ENCODE data around the gene CNNM3. TPM values are rescaled to one million over a fixed set of nuclear protein-coding genes. Genes with fewer than 3 reads are reported as not detected.

The CNNM3 gene
- total RNA-seq, 1 donor from 2014 or later: 13.5 TPM

GRCh38 chr2:96869822-96870625, 54.0 kb downstream of the CNNM3 start, which contains the start of gene SEMA4C:
SEMA4C (minus strand) TSS chr2:96870080; CDS start chr2:96867886, 2,194 bp downstream.
- peak; percentile 56 for ATAC-seq (ENCODE audit: poor library complexity)
- intact Hi-C loops (cut with DNase I): loop anchor here (2.0 kb wide), 1 partner anchor 39 kb away; no protein-coding TSS in a partner anchor
- peak; percentile 81 for DNase-seq

GRCh38 chr2:96870626-96871255, 54.7 kb downstream of the CNNM3 start:
- ATAC-seq (ENCODE audit: poor library complexity) (no peak), DNase-seq (peak; percentile 74)
- intact Hi-C loops (cut with DNase I): no loop called here

- intact Hi-C loops (cut with DNase I): no loop called here
- ATAC-seq (ENCODE audit: poor library complexity): no peak
- DNase-seq: no peak
Measured at GRCh38 chr2:96872591-96873349, 56.7 kb downstream of the CNNM3 start.

GRCh38 chr2:96873651-96874096, 57.6 kb downstream of the CNNM3 start:
- DNase-seq: peak; percentile 83
- ATAC-seq (ENCODE audit: poor library complexity): no peak
- intact Hi-C loops (cut with DNase I): no loop called here

GRCh38 chr2:96874198-96874831, 58.2 kb downstream of the CNNM3 start:
- DNase-seq (no peak), ATAC-seq (ENCODE audit: poor library complexity) (no peak)
- intact Hi-C loops (cut with DNase I): no loop called here

- intact Hi-C loops (cut with DNase I): no loop called here
- no peak for ATAC-seq (ENCODE audit: poor library complexity)
- DNase-seq: no peak
Measured at GRCh38 chr2:96875498-96876268, 59.6 kb downstream of the CNNM3 start.

GRCh38 chr2:96876269-96877041, 60.4 kb downstream of the CNNM3 start:
- intact Hi-C loops (cut with DNase I): no loop called here
- no peak for ATAC-seq (ENCODE audit: poor library complexity)
- DNase-seq: no peak

GRCh38 chr2:96877042-96877451, 61.0 kb downstream of the CNNM3 start:
- intact Hi-C loops (cut with DNase I): no loop called here
- ATAC-seq (ENCODE audit: poor library complexity) (no peak), DNase-seq (no peak)

GRCh38 chr2:96877631-96878092, 61.6 kb downstream of the CNNM3 start:
- intact Hi-C loops (cut with DNase I): no loop called here
- DNase-seq (no peak), ATAC-seq (ENCODE audit: poor library complexity) (no peak)

- intact Hi-C loops (cut with DNase I): no loop called here
- ATAC-seq (ENCODE audit: poor library complexity): no peak
- no peak for DNase-seq
Measured at GRCh38 chr2:96878171-96878570, 62.1 kb downstream of the CNNM3 start.

GRCh38 chr2:96878796-96879544, 62.9 kb downstream of the CNNM3 start:
- no peak for ATAC-seq (ENCODE audit: poor library complexity)
- no peak for DNase-seq
- intact Hi-C loops (cut with DNase I): no loop called here

- DNase-seq: no peak
- no peak for ATAC-seq (ENCODE audit: poor library complexity)
- intact Hi-C loops (cut with DNase I): no loop called here
Measured at GRCh38 chr2:96879545-96880040, 63.5 kb downstream of the CNNM3 start.

GRCh38 chr2:96880891-96881273, 64.8 kb downstream of the CNNM3 start:
- intact Hi-C loops (cut with DNase I): no loop called here
- ATAC-seq (ENCODE audit: poor library complexity): no peak
- DNase-seq: no peak

- DNase-seq: no peak
- ATAC-seq (ENCODE audit: poor library complexity): no peak
- intact Hi-C loops (cut with DNase I): no loop called here
Measured at GRCh38 chr2:96881349-96882195, 65.5 kb downstream of the CNNM3 start.

- intact Hi-C loops (cut with DNase I): no loop called here
- ATAC-seq (ENCODE audit: poor library complexity) (no peak), DNase-seq (no peak)
Measured at GRCh38 chr2:96882230-96882629, 66.2 kb downstream of the CNNM3 start.

- DNase-seq: no peak
- intact Hi-C loops (cut with DNase I): no loop called here
- no peak for ATAC-seq (ENCODE audit: poor library complexity)
Measured at GRCh38 chr2:96882906-96883305, 66.8 kb downstream of the CNNM3 start.
